ENCODE measurements around the gene CTBP2. TPM values are rescaled to one million over a fixed set of nuclear protein-coding genes. Genes with fewer than 3 reads are reported as not detected.

The CTBP2 gene
- total RNA-seq, 1 experiment from 2014 or later, result 191 TPM

- Mint-ChIP-seq H3K27me3 (ENCODE audit: low read depth) (peaks cover 3% of the 10 kb centered on the region; the same call in 1 of the 2 replicates), H3K36me3 (no peaks in the 10 kb centered on the region), H3K4me1 (peaks cover 11% of the 10 kb centered on the region), H3K4me3 (no peak overlapping the region), H3K27ac (no peak overlapping the region), H3K9me3 (peaks cover 19% of the 10 kb centered on the region)
- POLR2A ChIA-PET, result no interaction called here
- no peak for TF ChIP-seq HMGA2 (CRISPR knock-in tag; IDR thresholded peaks at IDR 0.05)
- TF ChIP-seq SMAD4 (CRISPR knock-in tag; IDR thresholded peaks at IDR 0.05), result no peak
- no peak for TF ChIP-seq SP1 (CRISPR knock-in tag; conservative IDR thresholded peaks at IDR 0.05)
- no peak for TF ChIP-seq ZNF121 (CRISPR knock-in tag; IDR thresholded peaks at IDR 0.05)
- no peak for TF ChIP-seq ZNF425 (CRISPR knock-in tag; conservative IDR thresholded peaks at IDR 0.05)
- no peak for TF ChIP-seq NR3C1 (CRISPR knock-in tag; conservative IDR thresholded peaks at IDR 0.05; ENCODE audit: low read depth)
- no peak for TF ChIP-seq GABPB1 (CRISPR knock-in tag; IDR thresholded peaks at IDR 0.05)
- no peak for ATAC-seq
- CTCF ChIA-PET, result interaction anchor here (0.6 kb wide), 1 partner anchor 130 kb away, joined by 3 read pairs; no protein-coding TSS in a partner anchor
- no peak for DNase-seq (ENCODE audit: low spot score)
Measured at GRCh38 chr10:125175807-125176206, 15.4 kb upstream of the CTBP2 start.

- H3K36me3 Mint-ChIP-seq, result no peaks in the 10 kb centered on the region
- TF ChIP-seq FOXP4 (CRISPR knock-in tag; IDR thresholded peaks at IDR 0.05) (no peak), ETV6 (CRISPR knock-in tag; IDR thresholded peaks at IDR 0.05) (no peak), ZNF232 (CRISPR knock-in tag; IDR thresholded peaks at IDR 0.05) (no peak), E2F1 (CRISPR knock-in tag; IDR thresholded peaks at IDR 0.05) (no peak), KAT7 (CRISPR knock-in tag; IDR thresholded peaks at IDR 0.05; ENCODE audit: borderline replicate concordance) (no peak), HMGA2 (CRISPR knock-in tag; IDR thresholded peaks at IDR 0.05) (no peak), ZNF396 (CRISPR knock-in tag; IDR thresholded peaks at IDR 0.05; ENCODE audit: borderline replicate concordance) (no peak), ATF6 (CRISPR knock-in tag; IDR thresholded peaks at IDR 0.05) (no peak), TEAD1 (CRISPR knock-in tag; IDR thresholded peaks at IDR 0.05) (no peak), SMAD4 (CRISPR knock-in tag; IDR thresholded peaks at IDR 0.05) (no peak)
- CTCF ChIA-PET, result no interaction called here
- DNase-seq (ENCODE audit: low spot score) (no peak), ATAC-seq (peak; percentile 60)
- peaks cover 9% of the 10 kb centered on the region for H3K9me3 Mint-ChIP-seq
- H3K27me3 Mint-ChIP-seq (ENCODE audit: low read depth), result no peaks in the 10 kb centered on the region
- H3K27ac Mint-ChIP-seq, result no peak overlapping the region
- peaks cover 11% of the 10 kb centered on the region for H3K4me1 Mint-ChIP-seq
- no peak overlapping the region for H3K4me3 Mint-ChIP-seq
- POLR2A ChIA-PET, result interaction anchor here (0.8 kb wide), 1 partner anchor 12 kb away, joined by 3 read pairs; no protein-coding TSS in a partner anchor
Measured at GRCh38 chr10:125174360-125174759, 14.0 kb upstream of the CTBP2 start.

- TF ChIP-seq CDX4 (CRISPR knock-in tag; IDR thresholded peaks at IDR 0.05; ENCODE audit: borderline replicate concordance), result no peak
- no peak for TF ChIP-seq ETV6 (CRISPR knock-in tag; IDR thresholded peaks at IDR 0.05)
- no peak for TF ChIP-seq SMAD4 (CRISPR knock-in tag; IDR thresholded peaks at IDR 0.05)
- TF ChIP-seq EMX1 (CRISPR knock-in tag; IDR thresholded peaks at IDR 0.05), result no peak
- no peak for TF ChIP-seq JUN (CRISPR knock-in tag; IDR thresholded peaks at IDR 0.05)
- TF ChIP-seq PRRX2 (CRISPR knock-in tag; IDR thresholded peaks at IDR 0.05), result no peak
- no peak for TF ChIP-seq KAT7 (CRISPR knock-in tag; IDR thresholded peaks at IDR 0.05; ENCODE audit: borderline replicate concordance)
- TF ChIP-seq MAX (CRISPR knock-in tag; IDR thresholded peaks at IDR 0.05), result no peak
- TF ChIP-seq ATF2 (CRISPR knock-in tag; IDR thresholded peaks at IDR 0.05; ENCODE audit: borderline replicate concordance, low read depth), result no peak
- no peak for TF ChIP-seq ZBTB21 (CRISPR knock-in tag; IDR thresholded peaks at IDR 0.05; ENCODE audit: borderline replicate concordance)
- Mint-ChIP-seq H3K36me3 (no peaks in the 10 kb centered on the region), H3K4me3 (no peak overlapping the region), H3K9me3 (peaks cover 5% of the 10 kb centered on the region), H3K4me1 (peaks cover 15% of the 10 kb centered on the region), H3K27me3 (ENCODE audit: low read depth) (no peaks in the 10 kb centered on the region), H3K27ac (no peak overlapping the region)
- DNase-seq (ENCODE audit: low spot score) (no peak), ATAC-seq (no peak)
- POLR2A ChIA-PET, result no interaction called here
- CTCF ChIA-PET, result interaction anchor here (0.6 kb wide), 1 partner anchor 12 kb away, joined by 4 read pairs; the partner anchor contains the start of gene CTBP2
Measured at GRCh38 chr10:125172694-125173093, 12.3 kb upstream of the CTBP2 start.

All from WTC11 (cell line).